Panc1 (cell line): ENCODE results near the gene CCDC83. TPM values are rescaled to one million over a fixed set of nuclear protein-coding genes. Genes with fewer than 3 reads are reported as not detected.

Experiments
- ATAC-seq: fragments of 200-7000 bp; cut with Tn5 transposase; 2 replicates; pipeline ENCODE4 v1.9.1; 2020; ENCODE audit warnings: mild to moderate bottlenecking, moderate library complexity
- BruUV-seq: library from RNA; stranded (reverse); fragments of 400-500 nt; replicated peaks from 2 replicates; lab custom pipeline; 2021; lab: Mats Ljungman, UMichigan
- CTCF ChIA-PET: fragments of 300-600 bp; sonication (Branson Sonifier 250); formaldehyde crosslinking; loops from one replicate; lab custom pipeline; 2022; ENCODE audit warnings: antibody characterized with exemption; lab: Charles Lee
- POLR2A ChIA-PET: fragments of 300-600 bp; sonication (Branson Sonifier 250); formaldehyde crosslinking; loops from one replicate; lab custom pipeline; 2022; ENCODE audit warnings: antibody characterized with exemption; lab: Charles Lee
- DNase-seq: peaks from one replicate; pipeline ENCODE4 v3.0.0-alpha.2; 2010; ENCODE audit warnings: low read depth, low spot score
- H3K27ac ChIP-seq: 2 replicates; pipeline ENCODE4 v1.5.1; 2011; ENCODE audit warnings: mild to moderate bottlenecking, low read length, inconsistent platforms
- H3K27me3 ChIP-seq: fragments of 200-500 bp; sonication (Bioruptor generic); 2 replicates; pipeline ENCODE4 v1.6.0; 2014; ENCODE audit warnings: low read length, inconsistent platforms; ENCODE audit not compliant: control insufficient read depth, insufficient read depth
- H3K36me3 ChIP-seq: fragments of 200-500 bp; sonication (Bioruptor generic); 2 replicates; pipeline ENCODE4 v1.5.1; 2014; ENCODE audit warnings: inconsistent platforms, mild to moderate bottlenecking, low read length, moderate library complexity; ENCODE audit not compliant: control insufficient read depth, insufficient read depth
- H3K4me1 ChIP-seq: 2 replicates; pipeline ENCODE4 v1.5.1; 2011; ENCODE audit warnings: inconsistent platforms, mild to moderate bottlenecking, low read length, moderate library complexity; ENCODE audit not compliant: control insufficient read depth, insufficient read depth
- H3K4me3 ChIP-seq, 2 experiments: 2 replicates each; pipeline ENCODE4 v1.5.1; 2011 to 2012; ENCODE audit warnings: low read depth in 2 of 2, low read length in 2 of 2, mild to moderate bottlenecking in 2 of 2, inconsistent platforms in 1 of 2, moderate library complexity in 1 of 2
- H3K9me3 ChIP-seq: fragments of 200-500 bp; sonication (Bioruptor generic); 2 replicates; pipeline ENCODE4 v1.5.1; 2014; ENCODE audit warnings: low read depth, mild to moderate bottlenecking, inconsistent platforms, low read length, moderate library complexity; ENCODE audit not compliant: control insufficient read depth, insufficient read depth
- CTCF ChIP-seq: fragments of 450-650 bp; IDR thresholded peaks from 2 replicates; pipeline ENCODE4 v1.5.1; 2017; ENCODE audit warnings: mild to moderate bottlenecking
- POLR2AphosphoS5 ChIP-seq: IDR thresholded peaks from 2 replicates; pipeline ENCODE4 v1.6.1; 2012; ENCODE audit warnings: mild to moderate bottlenecking, low read depth, low read length, moderate library complexity
- REST ChIP-seq, 2 experiments: IDR thresholded peaks; 2 replicates each; pipeline ENCODE4 v1.6.1; 2011 to 2012; ENCODE audit warnings: low read depth in 2 of 2, control low read depth in 1 of 2, low read length in 1 of 2, mild to moderate bottlenecking in 1 of 2, moderate library complexity in 1 of 2; ENCODE audit not compliant: insufficient read depth in 1 of 2
- SIN3A ChIP-seq: IDR thresholded peaks from 2 replicates; pipeline ENCODE4 v1.6.1; 2012; ENCODE audit warnings: low read depth, mild to moderate bottlenecking, low read length, moderate library complexity, borderline replicate concordance; ENCODE audit not compliant: insufficient read depth
- TCF7L2 ChIP-seq: IDR thresholded peaks from 2 replicates; pipeline ENCODE4 v1.6.1; 2011; ENCODE audit warnings: mild to moderate bottlenecking, low read depth, low read length, inconsistent platforms
- in situ Hi-C: cut with HindIII; loops from 2 replicates; pipeline ENCODE4 v1.10.0; 2016; ENCODE audit warnings: low sequenced_read_pairs, low pct_unique_long_range_greater_than_20kb
- intact Hi-C: fragments of 100-400 bp; cut with micrococcal nuclease; formaldehyde crosslinking; loops from one replicate; pipeline ENCODE4 v1.10.0; 2022; ENCODE audit not compliant: unreplicated experiment
- total RNA-seq: library from RNA; stranded (reverse); gene quantifications from one replicate; pipeline ENCODE4 v1.2.1, GENCODE V29; 2021; ENCODE audit not compliant: unreplicated experiment

CCDC83 gene
- total RNA-seq, 1 experiment from 2014 or later = not detected

GRCh38 chr11:85845124-85845631 lies 10.0 kb upstream of the CCDC83 start:
- peak; percentile 11; the same call in 1 of the 2 replicates for ATAC-seq
- BruUV-seq = no TSS peak
- no peak for DNase-seq
- POLR2A ChIA-PET = no interaction called here
- H3K36me3 ChIP-seq = no peaks in the 10 kb centered on the region
- in situ Hi-C loops (no loop called here), intact Hi-C loops (no loop called here)
- TF ChIP-seq CTCF (no peak), TCF7L2 (no peak)
- H3K4me1 ChIP-seq = peaks cover 9% of the 10 kb centered on the region
- peak overlapping the region; percentile 51 for H3K27ac ChIP-seq
- H3K4me3 ChIP-seq = no peak overlapping the region
- no peaks in the 10 kb centered on the region for H3K27me3 ChIP-seq
- CTCF ChIA-PET = no interaction called here
- 0 out of 2 replicates have a peak, but pooled peaks cover 3% of the 10 kb centered on the region for H3K9me3 ChIP-seq

GRCh38 chr11:85847436-85847835 lies 7.7 kb upstream of the CCDC83 start:
- Histone ChIP-seq H3K4me3 (no peak overlapping the region), H3K9me3 (peaks cover 15% of the 10 kb centered on the region; the same call in 1 of the 2 replicates), H3K27me3 (no peaks in the 10 kb centered on the region), H3K27ac (no peak overlapping the region), H3K36me3 (no peaks in the 10 kb centered on the region), H3K4me1 (peaks cover 9% of the 10 kb centered on the region)
- ChIA-PET POLR2A (interaction anchor here (0.6 to 0.7 kb wide), 2 partner anchors 136 to 661 kb away, joined by 3 to 5 read pairs; no protein-coding TSS in a partner anchor), CTCF (no interaction called here)
- in situ Hi-C loops = no loop called here
- TF ChIP-seq POLR2AphosphoS5 (no peak), CTCF (no peak), SIN3A (no peak), TCF7L2 (no peak), REST (IDR thresholded peaks at IDR 0.05; ENCODE audit: insufficient read depth in 1 of 2, low read depth in 2 of 2, low read length in 1 of 2) (no peak)
- ATAC-seq = no peak
- no peak for DNase-seq
- BruUV-seq = no TSS peak
- intact Hi-C loops = no loop called here
